Stimulated activated CD8-positive, alpha-beta memory T cell treated with anti-CD3 and anti-CD28 coated beads, Interleukin-4, amount 100 ng/mL, for 24 hours (primary cell): ENCODE results near the gene GUSB.

Experiments used
- DNase-seq: peaks from one replicate; pipeline ENCODE4 v3.0.0-alpha.2; 2020; ENCODE audit warnings: low read depth

GUSB gene

GRCh38 chr7:65927489-65928448 is 54.2 kb downstream of the GUSB start:
- DNase-seq, result no peak

- DNase-seq, result no peak
These were observed 55.4 kb downstream of the GUSB start for GRCh38 chr7:65926588-65926987.

DNA sequence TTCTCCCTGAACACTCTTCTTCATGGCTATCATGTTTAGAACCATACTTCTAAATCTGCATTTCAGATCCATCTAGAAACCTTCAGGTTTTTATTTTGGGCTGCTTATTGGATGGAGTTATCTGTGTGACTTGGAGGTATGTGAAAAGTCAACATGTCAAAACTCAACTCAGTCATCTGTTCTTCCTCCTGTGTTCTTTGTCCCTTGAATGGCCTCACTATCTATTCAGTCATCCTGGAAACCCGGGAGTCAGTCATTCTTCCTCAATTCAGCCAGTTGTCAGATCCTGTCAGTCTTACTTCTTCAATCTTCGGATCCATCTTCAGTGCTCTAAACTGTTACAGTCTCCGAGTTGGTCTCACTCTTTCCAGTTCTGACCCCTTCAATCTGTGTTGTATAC is 57.0 kb downstream of the GUSB start:
- no peak for DNase-seq

- no peak for DNase-seq
These were observed 57.8 kb downstream of the GUSB start for GRCh38 chr7:65924193-65924592.

GRCh38 chr7:65923316-65923715 is 58.7 kb downstream of the GUSB start:
- DNase-seq, result no peak

- no peak for DNase-seq
These were observed 65.9 kb downstream of the GUSB start for GRCh38 chr7:65915921-65916657.

GRCh38 chr7:65912237-65912636 is 69.8 kb downstream of the GUSB start:
- no peak for DNase-seq
